A549 (cell line): Measurements from ENCODE around the gene CBY2.

Source experiments
- CEBPB ChIP-seq, 2 experiments: fragments of >200 bp in 1 of 2; sonication (Bioruptor Twin) in 1 of 2; formaldehyde crosslinking in 1 of 2; IDR thresholded peaks; 2 replicates each; pipeline ENCODE4 v1.6.1; 2012 to 2016
- FOSL2 ChIP-seq, 2 experiments: fragments of 450-650 bp in 1 of 2; fragments of >200 bp in 1 of 2; sonication (Bioruptor Twin) in 1 of 2; formaldehyde crosslinking; IDR thresholded peaks; 2 replicates each; pipeline versions ENCODE4 v1.5.0 to v1.6.1; 2016 to 2020; ENCODE audit warnings: mild to moderate bottlenecking in 1 of 2, moderate library complexity in 1 of 2
- POLR2A ChIP-seq: IDR thresholded peaks from 2 replicates; pipeline ENCODE4 v1.6.1; 2012; ENCODE audit warnings: mild to moderate bottlenecking, low read length
- TF ChIP-seq, protein P1 (sequence below): fragments of >200 bp; sonication (Bioruptor Twin); formaldehyde crosslinking; IDR thresholded peaks from 3 replicates; pipeline ENCODE4 v1.5.1; 2016

DNA sequence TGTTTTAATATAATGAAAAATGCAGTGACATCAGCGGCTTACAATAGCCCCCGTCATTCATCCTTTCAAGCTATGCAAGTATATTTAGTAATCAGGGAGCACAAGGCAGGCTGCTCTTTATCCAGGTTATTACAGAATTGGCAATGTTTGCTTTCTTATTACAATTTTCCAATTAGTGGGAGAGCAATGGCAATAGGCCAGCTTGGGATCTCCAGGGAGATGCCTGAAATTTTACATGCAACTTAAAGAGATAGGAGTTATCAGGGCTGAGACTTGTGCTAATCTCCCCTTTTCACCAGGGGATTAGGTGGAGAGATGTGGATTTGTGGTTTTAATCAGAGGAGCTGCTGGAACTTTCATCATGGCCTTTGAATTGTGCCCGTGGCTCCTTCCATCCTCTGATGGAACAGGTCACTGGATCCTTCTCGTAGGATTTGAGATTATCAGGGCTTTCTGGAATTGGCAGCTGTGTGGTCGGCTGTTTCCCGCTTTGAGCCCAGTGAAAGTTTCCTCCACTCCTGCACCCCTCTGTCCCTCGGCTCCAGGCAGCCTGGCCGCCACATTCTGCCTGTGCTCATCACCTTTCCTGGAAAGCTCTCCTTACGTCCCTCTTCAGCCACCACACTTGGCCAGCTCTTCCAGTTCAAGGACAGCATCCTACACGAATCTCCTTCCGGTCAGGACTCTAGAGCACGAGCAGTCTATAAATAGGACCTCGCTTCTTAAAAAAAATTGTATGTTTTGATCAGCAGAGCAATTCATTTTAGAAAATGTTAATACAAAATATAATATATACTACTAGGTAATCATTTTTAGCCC, 47.0 kb downstream of the CBY2 start:
- TF ChIP-seq CEBPB (IDR thresholded peaks at IDR 0.05) = no peak
- TF ChIP-seq, protein P1, sequence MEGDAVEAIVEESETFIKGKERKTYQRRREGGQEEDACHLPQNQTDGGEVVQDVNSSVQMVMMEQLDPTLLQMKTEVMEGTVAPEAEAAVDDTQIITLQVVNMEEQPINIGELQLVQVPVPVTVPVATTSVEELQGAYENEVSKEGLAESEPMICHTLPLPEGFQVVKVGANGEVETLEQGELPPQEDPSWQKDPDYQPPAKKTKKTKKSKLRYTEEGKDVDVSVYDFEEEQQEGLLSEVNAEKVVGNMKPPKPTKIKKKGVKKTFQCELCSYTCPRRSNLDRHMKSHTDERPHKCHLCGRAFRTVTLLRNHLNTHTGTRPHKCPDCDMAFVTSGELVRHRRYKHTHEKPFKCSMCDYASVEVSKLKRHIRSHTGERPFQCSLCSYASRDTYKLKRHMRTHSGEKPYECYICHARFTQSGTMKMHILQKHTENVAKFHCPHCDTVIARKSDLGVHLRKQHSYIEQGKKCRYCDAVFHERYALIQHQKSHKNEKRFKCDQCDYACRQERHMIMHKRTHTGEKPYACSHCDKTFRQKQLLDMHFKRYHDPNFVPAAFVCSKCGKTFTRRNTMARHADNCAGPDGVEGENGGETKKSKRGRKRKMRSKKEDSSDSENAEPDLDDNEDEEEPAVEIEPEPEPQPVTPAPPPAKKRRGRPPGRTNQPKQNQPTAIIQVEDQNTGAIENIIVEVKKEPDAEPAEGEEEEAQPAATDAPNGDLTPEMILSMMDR = no peak
- TF ChIP-seq POLR2A = no peak
- TF ChIP-seq FOSL2 (IDR thresholded peaks at IDR 0.05) = no peak
- TF ChIP-seq FOSL2 (CRISPR knock-in tag; IDR thresholded peaks at IDR 0.05) = no peak
